Right lobe of liver (tissue), 6 donors: Measurements from ENCODE around the gene SULT1B1. TPM values are rescaled to one million over a fixed set of nuclear protein-coding genes. Genes with fewer than 3 reads are reported as not detected.

ENCODE experiments used
- ATAC-seq, 4 donors: fragments of 200-7000 bp; cut with Tn5 transposase; one replicate each; pipeline ENCODE4 v1.9.1; 2020; ENCODE audit warnings: mild to moderate bottlenecking in 4 of 4, moderate library complexity in 4 of 4
- DNase-seq, 3 donors: peaks; one replicate each; pipeline ENCODE4 v3.0.0-alpha.2; 2020
- H3K27ac ChIP-seq, 3 donors: fragments of 200-600 bp; one replicate each; pipeline ENCODE4 v1.8.0; 2022
- H3K27me3 ChIP-seq, 2 donors: fragments of 200-600 bp; one replicate each; pipeline ENCODE4 v1.8.0; 2022
- H3K36me3 ChIP-seq, 4 donors: fragments of 200-600 bp; sonication (generic) in 1 of 4; one replicate each; pipeline versions ENCODE4 v1.5.1 to v1.8.0; 2017 to 2022; ENCODE audit warnings: control low read depth in 1 of 4
- H3K4me1 ChIP-seq, 4 donors: fragments of 200-600 bp; sonication (generic) in 1 of 4; one replicate each; pipeline versions ENCODE4 v1.5.1 to v1.8.0; 2017 to 2022; ENCODE audit warnings: control low read depth in 1 of 4
- H3K4me3 ChIP-seq, 3 donors: fragments of 200-600 bp; one replicate each; pipeline ENCODE4 v1.8.0; 2022
- H3K9me3 ChIP-seq, 4 donors: fragments of 200-600 bp; sonication (generic) in 1 of 4; one replicate each; pipeline versions ENCODE4 v1.5.1 to v1.8.0; 2017 to 2022; ENCODE audit warnings: control low read depth in 1 of 4
- CTCF ChIP-seq, 4 donors: fragments of 200-600 bp in 3 of 4; fragments of 450-650 bp in 1 of 4; IDR thresholded peaks; one replicate each; pipeline versions ENCODE4 v1.5.1 to v1.8.0; 2016 to 2022; ENCODE audit warnings: antibody characterized with exemption in 4 of 4, mild to moderate bottlenecking in 2 of 4
- POLR2A ChIP-seq: fragments of 450-650 bp; IDR thresholded peaks from one replicate; pipeline ENCODE4 v1.6.1; 2017; ENCODE audit warnings: antibody characterized with exemption, mild to moderate bottlenecking
- WGBS: methylation state at CpG from one replicate; pipeline ENCODE4 v1.1.6; 2018; ENCODE audit warnings: low coverage, low lambda C conversion rate; ENCODE audit not compliant: insufficient coverage; ENCODE audit errors: missing lambda C conversion rate; 5-methylcytosine and 5-hydroxymethylcytosine counted together
- intact Hi-C, 2 donors: fragments of 100-400 bp; cut with DNase I; formaldehyde crosslinking; loops; one replicate each; pipeline versions ENCODE4 v1.11.2 to v1.14.1; 2022
- total RNA-seq, 6 experiments: library from RNA; depleted of rRNA in 2 of 6; stranded (reverse); fragments of >200 nt in 2 of 6; fragmentation: NEBNext Ultra II Directional in 3 of 6; extraction: Animal tissue kit (Norgen Biotek cat#: 25700) in 3 of 6; gene quantifications; one replicate each; pipeline versions ENCODE4 v1.1.0 to v1.2.4, GENCODE V29; 2016 to 2023
- donor health status: DM: no; HTN: yes; CAD: no.
- donor health status: DM: no; HTN: no; CAD: no.
- donor health status: DM: no; HTN: no; CAD: no.
- donor health status: DM: no; HTN: yes; CAD: no.
- donor health status: DM: no; HTN: yes; CAD: no.

The SULT1B1 gene
- total RNA-seq, 6 experiments from 2014 or later: 10.0 to 66.3 (median 31.4) TPM

DNA sequence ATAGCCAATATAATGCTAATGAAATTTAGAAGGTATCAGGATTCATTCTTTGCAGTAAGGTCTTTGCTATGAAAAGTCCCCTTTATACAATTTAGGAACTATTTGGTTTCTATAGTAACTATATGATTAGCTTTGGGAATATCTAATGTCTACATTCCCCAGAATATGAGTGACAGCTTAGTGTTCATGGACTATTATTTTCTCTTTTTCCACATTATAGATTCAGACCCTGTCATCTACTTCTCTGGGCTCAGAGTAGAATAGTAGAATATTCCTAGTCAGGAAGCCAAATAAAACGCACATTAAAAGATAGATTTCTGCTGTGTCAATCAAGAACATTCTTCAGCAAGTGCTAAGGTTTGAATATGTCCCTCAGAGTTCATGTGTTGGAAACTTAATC, 26.1 kb upstream of the SULT1B1 start:
- DNase-seq: no peak
- TF ChIP-seq CTCF (IDR thresholded peaks at IDR 0.05) (no peak), POLR2A (no peak)
- Histone ChIP-seq H3K4me3 (no peak overlapping the region), H3K36me3 (no peaks in the 10 kb centered on the region), H3K9me3 (no peaks in the 10 kb centered on the region), H3K27ac (no peak overlapping the region), H3K4me1 (no peaks in the 10 kb centered on the region), H3K27me3 (no peaks in the 10 kb centered on the region)
- WGBS: 56% methylated on average over 1 of the region's 1 CpG
- intact Hi-C loops: no loop called here
- ATAC-seq: no peak

DNA sequence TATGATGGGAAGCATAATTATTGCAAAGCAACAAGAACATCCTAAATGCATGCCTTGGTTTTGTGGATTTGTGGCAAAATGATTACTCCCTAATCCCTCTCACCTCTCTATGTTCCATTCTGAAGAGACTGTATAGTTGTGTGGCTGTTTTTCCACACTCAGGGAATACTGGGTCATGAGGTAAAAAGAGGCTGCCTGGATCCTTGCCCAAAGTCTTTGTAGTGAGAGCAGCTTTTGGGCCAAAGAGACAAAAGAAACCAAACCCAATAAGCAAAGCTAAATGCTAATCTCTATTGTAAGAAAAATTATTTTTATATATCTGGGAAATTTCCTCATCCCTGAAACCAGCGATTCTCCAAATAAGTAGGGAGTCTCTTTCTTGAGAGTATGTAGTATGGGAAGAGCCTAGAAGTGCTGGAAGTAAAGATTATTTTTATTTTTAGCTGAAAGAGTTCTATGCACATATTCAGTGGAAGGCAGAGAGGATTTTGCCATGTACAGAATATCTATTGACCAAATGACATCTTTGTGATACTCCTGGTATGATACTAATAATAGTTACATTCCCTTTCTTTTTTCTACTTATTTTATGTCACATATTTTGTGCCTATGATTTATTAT, 24.9 kb upstream of the SULT1B1 start:
- Histone ChIP-seq H3K27me3 (no peaks in the 10 kb centered on the region), H3K27ac (no peak overlapping the region)
- intact Hi-C loops: no loop called here

DNA sequence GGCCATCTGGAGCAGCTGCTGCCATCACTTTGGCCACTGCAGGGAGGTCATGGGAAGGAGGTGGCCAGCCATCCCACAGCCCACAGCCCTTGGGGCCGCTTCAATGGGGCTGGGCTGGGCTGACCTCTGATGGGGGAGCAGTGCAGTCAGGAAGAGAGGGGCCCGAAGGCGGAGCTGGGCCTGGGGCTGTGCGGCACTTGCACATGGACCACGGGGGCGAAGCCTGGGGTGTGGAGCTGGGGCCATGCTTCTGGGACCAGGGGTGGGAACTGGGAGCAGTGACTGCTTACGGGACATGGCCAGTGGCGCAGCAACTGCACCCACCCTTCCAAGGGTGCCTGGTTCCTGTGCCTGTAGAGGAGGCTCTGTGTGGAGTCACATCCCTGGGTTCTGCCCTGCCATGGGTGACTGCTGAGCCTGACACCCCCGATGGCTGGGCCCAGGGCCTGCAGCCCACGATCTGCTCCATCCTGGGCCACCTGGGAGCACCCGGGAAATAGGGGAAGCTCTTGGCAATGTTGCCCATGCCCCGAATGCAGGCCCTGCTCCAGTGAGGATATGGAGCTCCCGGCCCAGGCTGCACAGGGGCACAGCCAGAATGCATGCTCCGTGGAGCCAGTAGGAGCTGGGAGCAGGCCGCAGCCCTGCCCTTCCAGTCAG, 22.4 kb upstream of the SULT1B1 start:
- no peaks in the 10 kb centered on the region for H3K4me1 ChIP-seq
- no peaks in the 10 kb centered on the region for H3K27me3 ChIP-seq
- H3K36me3 ChIP-seq: no peaks in the 10 kb centered on the region
- WGBS: no CpG with 5 or more reads among the region's 15 CpGs
- no peak overlapping the region for H3K27ac ChIP-seq
- DNase-seq (no peak), ATAC-seq (peak in 1 of 4 donors; percentile 31)
- H3K9me3 ChIP-seq: no peaks in the 10 kb centered on the region
- no peak for TF ChIP-seq CTCF (IDR thresholded peaks at IDR 0.05)
- TF ChIP-seq POLR2A: no peak
- intact Hi-C loops: no loop called here
- H3K4me3 ChIP-seq: no peak overlapping the region

More for the DNA sequence above, 24.9 kb upstream of the SULT1B1 start:
- 79% methylated on average over 1 of the region's 1 CpG for WGBS
- no peak for TF ChIP-seq POLR2A
- no peak for TF ChIP-seq CTCF (IDR thresholded peaks at IDR 0.05)
- no peaks in the 10 kb centered on the region for H3K4me1 ChIP-seq
- no peak for ATAC-seq
- H3K36me3 ChIP-seq: no peaks in the 10 kb centered on the region
- no peak overlapping the region for H3K4me3 ChIP-seq
- DNase-seq: no peak
- no peaks in the 10 kb centered on the region for H3K9me3 ChIP-seq

GRCh38 chr4:69781458-69782418, 21.3 kb upstream of the SULT1B1 start:
- WGBS: 77% methylated on average over 9 of the region's 19 CpGs
- Histone ChIP-seq H3K27ac (no peak overlapping the region), H3K36me3 (no peaks in the 10 kb centered on the region), H3K27me3 (no peaks in the 10 kb centered on the region), H3K4me3 (no peak overlapping the region), H3K4me1 (no peaks in the 10 kb centered on the region), H3K9me3 (no peaks in the 10 kb centered on the region)
- intact Hi-C loops: no loop called here
- no peak for TF ChIP-seq CTCF (IDR thresholded peaks at IDR 0.05)
- TF ChIP-seq POLR2A: no peak
- ATAC-seq: no peak
- DNase-seq: no peak
